ENCODE measurements around the gene HMCN2. TPM values are rescaled to one million over a fixed set of nuclear protein-coding genes. Genes with fewer than 3 reads are reported as not detected.

The HMCN2 gene
- total and polyA plus RNA-seq, 2 of the 4 experiments (the other 2 are of a cell fraction) = 0.02 TPM; not detected in 1

DNA sequence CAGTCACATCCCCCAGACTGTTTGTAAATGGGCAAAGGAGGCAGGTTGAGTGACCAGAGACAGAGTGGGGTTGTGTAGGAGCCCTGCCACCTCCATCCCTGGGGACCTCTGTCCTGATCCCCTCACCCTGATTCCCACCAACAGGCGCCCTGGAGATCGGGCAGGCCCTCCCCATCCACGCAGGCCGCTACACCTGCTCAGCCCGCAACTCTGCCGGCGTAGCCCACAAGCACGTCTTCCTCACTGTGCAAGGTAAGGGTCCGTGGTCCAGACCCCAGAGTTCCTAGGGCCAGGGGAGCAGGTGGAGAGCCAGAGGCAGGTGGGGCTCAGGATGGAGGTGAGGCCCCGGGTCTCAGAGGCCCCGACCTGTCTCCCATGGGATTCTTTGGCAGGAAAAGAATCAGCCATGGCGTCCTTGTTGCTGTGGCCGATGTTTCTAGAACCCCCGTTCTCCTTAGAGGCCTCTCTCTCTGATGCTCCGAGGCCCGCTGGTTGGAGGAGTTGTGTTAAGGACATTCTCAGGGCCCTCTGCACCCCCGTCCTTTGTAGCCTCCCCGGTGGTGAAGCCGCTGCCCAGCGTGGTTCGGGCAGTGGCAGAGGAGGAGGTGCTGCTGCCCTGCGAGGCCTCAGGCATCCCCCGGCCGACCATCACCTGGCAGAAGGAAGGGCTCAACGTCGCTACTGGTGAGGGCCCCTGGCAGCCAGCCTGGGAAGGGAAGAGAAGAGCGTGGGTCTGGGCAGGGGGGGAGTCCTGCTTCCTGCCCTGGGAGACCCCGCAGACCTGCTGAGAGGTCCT, 137.3 kb downstream of the HMCN2 start:
- CTCF ChIA-PET = no interaction called here
- no peak overlapping the region for H3K56ac ChIP-seq (ENCODE audit: extremely low read depth, insufficient read depth, low read length)
- DNase-seq (no peak), ATAC-seq (ENCODE audit: low read depth) (no peak)
- dilution Hi-C loops (cut with HindIII; ENCODE audit: low sequenced_read_pairs, unreplicated experiment) = no loop called here
- H3K36me3 ChIP-seq (ENCODE audit: control insufficient read depth, insufficient read depth, low read length) = no peaks in the 10 kb centered on the region
- H3K79me1 ChIP-seq (ENCODE audit: low read depth in 1 of 2, low read length in 2 of 2) = no peaks in the 10 kb centered on the region
- peaks cover 1% of the 10 kb centered on the region; the same call in 1 of the 2 replicates for H3K9me3 ChIP-seq (ENCODE audit: control insufficient read depth, insufficient read depth, low read length)
- no peak overlapping the region for H3K27ac ChIP-seq (ENCODE audit: insufficient read depth, low read length)
- peaks cover 44% of the 10 kb centered on the region; the same call in 1 of the 2 replicates for H3K27me3 ChIP-seq (ENCODE audit: control insufficient read depth, insufficient read depth, low read length)
- H4K20me1 ChIP-seq (ENCODE audit: insufficient read depth, low read length) = no peaks in the 10 kb centered on the region
- WGBS, 2 experiments (ENCODE audit: extremely low coverage in 2 of 2, insufficient read length in 1 of 2) = 82% methylated on average over 10 of the region's 28 CpGs; no CpG with 5 or more reads in 1 of the 2 experiments
- H2BK5ac ChIP-seq (ENCODE audit: low read depth, low read length, poor library complexity, severe bottlenecking) = no peak overlapping the region
- no peaks in the 10 kb centered on the region for H3K9me1 ChIP-seq (ENCODE audit: insufficient read depth, low read length)
- intact Hi-C loops (cut with micrococcal nuclease) = no loop called here
- no TSS peak for BruUV-seq (replicated peaks)
- H3K4ac ChIP-seq (ENCODE audit: low read depth, low read length) = no peak overlapping the region
- TF ChIP-seq CEBPB (IDR thresholded peaks at IDR 0.05; ENCODE audit: low read depth, low read length) = no peak
- no peak for TF ChIP-seq FOS (IDR thresholded peaks at IDR 0.05; ENCODE audit: low read depth, low read length)
- TF ChIP-seq RFX5 (IDR thresholded peaks at IDR 0.05; ENCODE audit: low read depth, low read length) = no peak
- no peak for TF ChIP-seq BHLHE40 (IDR thresholded peaks at IDR 0.05; ENCODE audit: low read depth, low read length)
- no peak for TF ChIP-seq RAD21 (IDR thresholded peaks at IDR 0.05; ENCODE audit: low read length)
- TF ChIP-seq, protein P1, sequence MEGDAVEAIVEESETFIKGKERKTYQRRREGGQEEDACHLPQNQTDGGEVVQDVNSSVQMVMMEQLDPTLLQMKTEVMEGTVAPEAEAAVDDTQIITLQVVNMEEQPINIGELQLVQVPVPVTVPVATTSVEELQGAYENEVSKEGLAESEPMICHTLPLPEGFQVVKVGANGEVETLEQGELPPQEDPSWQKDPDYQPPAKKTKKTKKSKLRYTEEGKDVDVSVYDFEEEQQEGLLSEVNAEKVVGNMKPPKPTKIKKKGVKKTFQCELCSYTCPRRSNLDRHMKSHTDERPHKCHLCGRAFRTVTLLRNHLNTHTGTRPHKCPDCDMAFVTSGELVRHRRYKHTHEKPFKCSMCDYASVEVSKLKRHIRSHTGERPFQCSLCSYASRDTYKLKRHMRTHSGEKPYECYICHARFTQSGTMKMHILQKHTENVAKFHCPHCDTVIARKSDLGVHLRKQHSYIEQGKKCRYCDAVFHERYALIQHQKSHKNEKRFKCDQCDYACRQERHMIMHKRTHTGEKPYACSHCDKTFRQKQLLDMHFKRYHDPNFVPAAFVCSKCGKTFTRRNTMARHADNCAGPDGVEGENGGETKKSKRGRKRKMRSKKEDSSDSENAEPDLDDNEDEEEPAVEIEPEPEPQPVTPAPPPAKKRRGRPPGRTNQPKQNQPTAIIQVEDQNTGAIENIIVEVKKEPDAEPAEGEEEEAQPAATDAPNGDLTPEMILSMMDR (conservative IDR thresholded peaks at IDR 0.05; ENCODE audit: low read depth, low read length) = no peak
- TF ChIP-seq CHD1 (IDR thresholded peaks at IDR 0.05; ENCODE audit: low read depth, low read length) = no peak
- TF ChIP-seq POLR2A (IDR thresholded peaks at IDR 0.05; ENCODE audit: low read depth, low read length) = no peak
- TF ChIP-seq, protein P2, sequence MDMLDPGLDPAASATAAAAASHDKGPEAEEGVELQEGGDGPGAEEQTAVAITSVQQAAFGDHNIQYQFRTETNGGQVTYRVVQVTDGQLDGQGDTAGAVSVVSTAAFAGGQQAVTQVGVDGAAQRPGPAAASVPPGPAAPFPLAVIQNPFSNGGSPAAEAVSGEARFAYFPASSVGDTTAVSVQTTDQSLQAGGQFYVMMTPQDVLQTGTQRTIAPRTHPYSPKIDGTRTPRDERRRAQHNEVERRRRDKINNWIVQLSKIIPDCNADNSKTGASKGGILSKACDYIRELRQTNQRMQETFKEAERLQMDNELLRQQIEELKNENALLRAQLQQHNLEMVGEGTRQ (IDR thresholded peaks at IDR 0.05; ENCODE audit: low read depth, low read length) = no peak
- no peak for TF ChIP-seq SMC3 (IDR thresholded peaks at IDR 0.05; ENCODE audit: low read depth, low read length)
- TF ChIP-seq, protein P3, sequence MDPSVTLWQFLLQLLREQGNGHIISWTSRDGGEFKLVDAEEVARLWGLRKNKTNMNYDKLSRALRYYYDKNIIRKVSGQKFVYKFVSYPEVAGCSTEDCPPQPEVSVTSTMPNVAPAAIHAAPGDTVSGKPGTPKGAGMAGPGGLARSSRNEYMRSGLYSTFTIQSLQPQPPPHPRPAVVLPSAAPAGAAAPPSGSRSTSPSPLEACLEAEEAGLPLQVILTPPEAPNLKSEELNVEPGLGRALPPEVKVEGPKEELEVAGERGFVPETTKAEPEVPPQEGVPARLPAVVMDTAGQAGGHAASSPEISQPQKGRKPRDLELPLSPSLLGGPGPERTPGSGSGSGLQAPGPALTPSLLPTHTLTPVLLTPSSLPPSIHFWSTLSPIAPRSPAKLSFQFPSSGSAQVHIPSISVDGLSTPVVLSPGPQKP (IDR thresholded peaks at IDR 0.05; ENCODE audit: borderline replicate concordance, low read depth, low read length) = no peak
- TF ChIP-seq MAFK (IDR thresholded peaks at IDR 0.05; ENCODE audit: low read depth, low read length) = no peak
- H3K9ac ChIP-seq (ENCODE audit: low read depth, low read length) = no peak overlapping the region
- no peak overlapping the region for H3K4me3 ChIP-seq (ENCODE audit: insufficient read depth, low read depth, low read length)
- H4K91ac ChIP-seq (ENCODE audit: insufficient read depth, low read depth, low read length) = no peak overlapping the region
- H4K8ac ChIP-seq (ENCODE audit: low read depth in 2 of 2, low read length in 2 of 2) = no peak overlapping the region
- no peak overlapping the region for H2AK9ac ChIP-seq (replicated peaks; ENCODE audit: low read depth, low read length, poor library complexity)
- no peak overlapping the region for H3K23ac ChIP-seq (ENCODE audit: low read depth, low read length)
- H3K4me2 ChIP-seq (ENCODE audit: low read depth, low read length) = no peak overlapping the region
- H2BK120ac ChIP-seq (ENCODE audit: low read depth, low read length) = no peak overlapping the region
- POLR2A ChIA-PET (ENCODE audit: unreplicated experiment) = no interaction called here
- no peak overlapping the region for H4K5ac ChIP-seq (ENCODE audit: low read depth, low read length)
- H2AK5ac ChIP-seq (ENCODE audit: low read depth, low read length) = no peak overlapping the region
- H3K18ac ChIP-seq (ENCODE audit: low read depth, low read length) = no peak overlapping the region
- H2BK15ac ChIP-seq (ENCODE audit: low read depth, low read length) = no peak overlapping the region
- H2AFZ ChIP-seq (replicated peaks; ENCODE audit: low read length, poor library complexity) = no peak overlapping the region
- in situ Hi-C loops (cut with MboI; ENCODE audit: low sequenced_read_pairs) = no loop called here
- H2BK20ac ChIP-seq (ENCODE audit: low read depth, low read length) = no peak overlapping the region
- no peaks in the 10 kb centered on the region for H3K4me1 ChIP-seq (ENCODE audit: control insufficient read depth, insufficient read depth, low read length)
- H3K14ac ChIP-seq (replicated peaks; ENCODE audit: low read depth, low read length) = no peak overlapping the region
